Neural cell (in vitro differentiated cells): ENCODE measurements around the gene SEPHS1. TPM values are rescaled to one million over a fixed set of nuclear protein-coding genes. Genes with fewer than 3 reads are reported as not detected.

Experiments used
- H2AFZ ChIP-seq: fragments of 200-600, 300-800 bp; sonication (generic), shearing (Covaris generic); 2 replicates; pipeline ENCODE4 v1.6.0; 2014; ENCODE audit warnings: low read depth, mild to moderate bottlenecking, antibody characterized with exemption, low read length, moderate library complexity
- H3F3A ChIP-seq: fragments of 200-600 bp; shearing (Covaris generic); 2 replicates; pipeline ENCODE4 v1.6.1; 2016; ENCODE audit warnings: mild to moderate bottlenecking, moderate library complexity, mixed read lengths, antibody characterized with exemption, low read length; ENCODE audit not compliant: insufficient read depth, poor library complexity, severe bottlenecking
- H3K27ac ChIP-seq: fragments of 200-600, 300-800 bp; sonication (generic), shearing (Covaris generic); 2 replicates; pipeline ENCODE4 v1.5.1; 2014; ENCODE audit warnings: mild to moderate bottlenecking, low read length, moderate library complexity
- H3K27me3 ChIP-seq: fragments of 300-800, 200-600 bp; sonication (generic), shearing (Covaris generic); 2 replicates; pipeline ENCODE4 v1.6.0; 2014; ENCODE audit warnings: mild to moderate bottlenecking, low read depth, low read length, moderate library complexity; ENCODE audit not compliant: insufficient read depth
- H3K36me3 ChIP-seq: fragments of 300-800, 200-600 bp; sonication (generic), shearing (Covaris generic); 2 replicates; pipeline ENCODE4 v1.5.1; 2014; ENCODE audit warnings: mild to moderate bottlenecking, antibody characterized with exemption, low read length, moderate library complexity; ENCODE audit not compliant: insufficient read depth
- H3K4me2 ChIP-seq: fragments of 300-800, 200-600 bp; sonication (generic), shearing (Covaris generic); 2 replicates; pipeline ENCODE4 v1.6.0; 2014; ENCODE audit warnings: mild to moderate bottlenecking, low read length
- H3K4me3 ChIP-seq: fragments of 300-800, 200-600 bp; sonication (generic), shearing (Covaris generic); 2 replicates; pipeline ENCODE4 v1.5.1; 2014; ENCODE audit warnings: mild to moderate bottlenecking, low read length, moderate library complexity
- H3K79me2 ChIP-seq: fragments of 200-600 bp; shearing (Covaris generic); replicated peaks from 2 replicates; pipeline ENCODE4 v1.6.0; 2014; ENCODE audit warnings: mild to moderate bottlenecking, low read length, moderate library complexity; ENCODE audit not compliant: insufficient read depth
- H3K9ac ChIP-seq: fragments of 300-800, 200-600 bp; sonication (generic), shearing (Covaris generic); 2 replicates; pipeline ENCODE4 v1.6.1; 2016; ENCODE audit warnings: mild to moderate bottlenecking, low read length, mixed read lengths
- H3K9me2 ChIP-seq: fragments of 200-600 bp; shearing (Covaris generic); 2 replicates; pipeline ENCODE4 v1.6.1; 2016; ENCODE audit warnings: mild to moderate bottlenecking, low read length, mixed read lengths; ENCODE audit not compliant: insufficient read depth
- H3K9me3 ChIP-seq: fragments of 200-600, 300-800 bp; sonication (generic), shearing (Covaris generic); 2 replicates; pipeline ENCODE4 v1.6.1; 2016; ENCODE audit warnings: mild to moderate bottlenecking, mixed run types, low read length, moderate library complexity, mixed read lengths
- H4K20me1 ChIP-seq: fragments of 200-600 bp; shearing (Covaris generic); 2 replicates; pipeline ENCODE4 v1.6.1; 2016; ENCODE audit warnings: mild to moderate bottlenecking, mixed run types; ENCODE audit not compliant: insufficient read depth
- CTCF ChIP-seq: fragments of 450-650 bp; IDR thresholded peaks from 2 replicates; pipeline ENCODE4 v1.5.1; 2014; ENCODE audit warnings: antibody characterized with exemption, mild to moderate bottlenecking, moderate library complexity; ENCODE audit not compliant: poor library complexity, severe bottlenecking
- EP300 ChIP-seq: fragments of 450-650 bp; conservative IDR thresholded peaks from 2 replicates; pipeline ENCODE4 v1.6.1; 2014; ENCODE audit warnings: antibody characterized with exemption, mild to moderate bottlenecking, moderate library complexity; ENCODE audit not compliant: poor library complexity, severe bottlenecking
- EZH2 ChIP-seq: fragments of 200-600, 300-800 bp; shearing (Covaris generic), sonication (generic); IDR thresholded peaks from 2 replicates; pipeline ENCODE4 v1.6.1; 2014; ENCODE audit warnings: antibody characterized with exemption, low read length, borderline replicate concordance, mild to moderate bottlenecking; ENCODE audit not compliant: insufficient read depth, poor library complexity, severe bottlenecking
- MXI1 ChIP-seq: fragments of 450-650 bp; conservative IDR thresholded peaks from 2 replicates; pipeline ENCODE4 v1.6.1; 2014; ENCODE audit warnings: antibody characterized with exemption, mild to moderate bottlenecking; ENCODE audit not compliant: poor library complexity, severe bottlenecking
- POLR2AphosphoS5 ChIP-seq: IDR thresholded peaks from 2 replicates; pipeline ENCODE4 v1.6.1; 2012
- RAD21 ChIP-seq: fragments of 450-650 bp; conservative IDR thresholded peaks from 2 replicates; pipeline ENCODE4 v1.6.1; 2014; ENCODE audit warnings: antibody characterized with exemption, mild to moderate bottlenecking, moderate library complexity
- REST ChIP-seq: IDR thresholded peaks from 2 replicates; pipeline ENCODE4 v1.6.1; 2012; ENCODE audit warnings: borderline replicate concordance
- SMC3 ChIP-seq: fragments of 450-650 bp; conservative IDR thresholded peaks from 2 replicates; pipeline ENCODE4 v1.6.1; 2014; ENCODE audit warnings: antibody characterized with exemption, mild to moderate bottlenecking, moderate library complexity; ENCODE audit not compliant: poor library complexity
- TAF1 ChIP-seq: IDR thresholded peaks from 2 replicates; pipeline ENCODE4 v1.6.1; 2012; ENCODE audit warnings: low read depth
- polyA plus RNA-seq: library from polyadenylated mRNA; depleted of rRNA; stranded (reverse); fragments of >200 nt; gene quantifications from 2 replicates; pipeline ENCODE4 v1.2.3, GENCODE V29; 2014

The SEPHS1 gene
- polyA plus RNA-seq, 1 donor from 2014 or later = 61.0 TPM

- Histone ChIP-seq H3K9ac (no peak overlapping the region), H3K36me3 (no peaks in the 10 kb centered on the region), H3K9me2 (no peaks in the 10 kb centered on the region), H3K27me3 (no peaks in the 10 kb centered on the region), H3F3A (no peaks in the 10 kb centered on the region), H3K4me3 (no peak overlapping the region), H3K4me2 (no peak overlapping the region), H2AFZ (no peak overlapping the region), H3K9me3 (no peaks in the 10 kb centered on the region), H3K27ac (no peak overlapping the region), H4K20me1 (no peaks in the 10 kb centered on the region), H3K79me2 (no peaks in the 10 kb centered on the region)
- TF ChIP-seq TAF1 = no peak
- no peak for TF ChIP-seq RAD21
- no peak for TF ChIP-seq MXI1
- no peak for TF ChIP-seq SMC3
- TF ChIP-seq EP300 = no peak
- TF ChIP-seq POLR2AphosphoS5 = no peak
- TF ChIP-seq REST = no peak
- no peak for TF ChIP-seq EZH2
- TF ChIP-seq CTCF = no peak
These were observed 42.8 kb upstream of the SEPHS1 start for GRCh38 chr10:13390604-13391522.

GRCh38 chr10:13388478-13389230 lies 40.6 kb upstream of the SEPHS1 start:
- peaks cover under 1% of the 10 kb centered on the region for H3K27me3 ChIP-seq

More at GRCh38 chr10:13388478-13389230, 40.6 kb upstream of the SEPHS1 start:
- Histone ChIP-seq H3K27ac (no peak overlapping the region), H3K9me2 (no peaks in the 10 kb centered on the region), H3F3A (no peaks in the 10 kb centered on the region), H2AFZ (no peak overlapping the region), H3K4me3 (no peak overlapping the region), H3K36me3 (no peaks in the 10 kb centered on the region), H3K4me2 (no peak overlapping the region), H3K79me2 (no peaks in the 10 kb centered on the region), H4K20me1 (no peaks in the 10 kb centered on the region), H3K9ac (no peak overlapping the region), H3K9me3 (no peaks in the 10 kb centered on the region)
- no peak for TF ChIP-seq SMC3
- no peak for TF ChIP-seq MXI1
- TF ChIP-seq POLR2AphosphoS5 = no peak
